K562 (cell line): ENCODE measurements around the gene GALNT12. TPM values are rescaled to one million over a fixed set of nuclear protein-coding genes. Genes with fewer than 3 reads are reported as not detected.

ENCODE experiments used
- ATAC-seq: fragments of 200-7000 bp; cut with Tn5 transposase; 3 replicates; pipeline ENCODE4 v1.9.1; 2020; ENCODE audit warnings: moderate library complexity
- BruUV-seq: library from RNA; stranded (reverse); fragments of 400-500 nt; replicated peaks from 2 replicates; lab custom pipeline; 2021; lab: Mats Ljungman, UMichigan
- CTCF ChIA-PET: fragments of 300-600 bp; formaldehyde crosslinking; extraction: SDS; loops from one replicate; lab custom pipeline; 2021; ENCODE audit warnings: low intra/inter-chr PET ratio; lab: Yijun Ruan, JAX
- POLR2A ChIA-PET: fragments of 300-600, 350-650 bp; sonication (Branson Sonifier 250); formaldehyde crosslinking; extraction: SDS; loops from one replicate; lab custom pipeline; 2021; ENCODE audit warnings: antibody characterized with exemption, inconsistent platforms; lab: Yijun Ruan, JAX
- DNase-seq, 4 experiments: peaks; one replicate each; pipeline versions ENCODE4 v3.0.0 to v3.0.0-alpha.2; 2011 to 2018; ENCODE audit warnings: low spot score in 3 of 4, mixed read lengths in 3 of 4; ENCODE audit errors: extremely low read depth in 1 of 4
- FAIRE-seq: peaks from 2 replicates; lab custom pipeline; 2011; peaks lifted over from hg19 to GRCh38; lab: Jason Lieb, UNC
- H2AFZ ChIP-seq: 2 replicates; pipeline ENCODE4 v1.6.0; 2011; ENCODE audit warnings: low read depth, low read length, control low read depth, inconsistent platforms
- H3K27ac ChIP-seq: fragments of 200-600 bp; 3 replicates; pipeline ENCODE4 v1.8.0; 2011; ENCODE audit warnings: low read depth, mild to moderate bottlenecking, control low read depth, inconsistent platforms, low read length, moderate library complexity, mixed read lengths; ENCODE audit errors: extremely low read depth
- H3K27me3 ChIP-seq, 2 experiments: fragments of 300-600 bp in 1 of 2; 2 replicates in 1 of 2; 3 replicates in 1 of 2; pipeline versions ENCODE4 v1.6.0 to v1.8.0; 2011; ENCODE audit warnings: inconsistent platforms in 2 of 2, low read length in 2 of 2, mild to moderate bottlenecking in 1 of 2, mixed read lengths in 1 of 2, moderate library complexity in 1 of 2; ENCODE audit not compliant: control insufficient read depth in 2 of 2, insufficient read depth in 2 of 2
- H3K36me3 ChIP-seq: fragments of 300-600 bp; 3 replicates; pipeline ENCODE4 v1.8.0; 2011; ENCODE audit warnings: mild to moderate bottlenecking, low read length, inconsistent platforms; ENCODE audit not compliant: control insufficient read depth, insufficient read depth
- H3K4me1 ChIP-seq, 2 experiments: fragments of 200-600 bp in 1 of 2; replicated peaks in 1 of 2; 2 replicates in 1 of 2; 3 replicates in 1 of 2; pipeline versions ENCODE4 v1.5.1 to v1.8.0; 2011; ENCODE audit warnings: inconsistent platforms in 2 of 2, low read length in 2 of 2, mild to moderate bottlenecking in 1 of 2, mixed read lengths in 1 of 2, moderate library complexity in 1 of 2; ENCODE audit not compliant: control insufficient read depth in 2 of 2, insufficient read depth in 2 of 2
- H3K4me2 ChIP-seq: 2 replicates; pipeline ENCODE4 v1.6.1; 2011; ENCODE audit warnings: low read length, control low read depth, inconsistent platforms, mixed read lengths; ENCODE audit not compliant: insufficient read depth
- H3K4me3 ChIP-seq: fragments of 200-600 bp; sonication (generic), shearing (Covaris generic); 2 replicates; pipeline ENCODE4 v1.5.1; 2016; ENCODE audit warnings: control low read depth, inconsistent platforms
- H3K79me2 ChIP-seq: fragments of 200-600 bp; 3 replicates; pipeline ENCODE4 v1.8.0; 2011; ENCODE audit warnings: low read length, inconsistent platforms; ENCODE audit not compliant: control insufficient read depth, insufficient read depth
- H3K9ac ChIP-seq, 2 experiments: 2 replicates each; pipeline versions ENCODE4 v1.6.0 to v1.6.1; 2011; ENCODE audit warnings: low read depth in 2 of 2, low read length in 2 of 2, control low read depth in 1 of 2, inconsistent platforms in 1 of 2, mild to moderate bottlenecking in 1 of 2, mixed read lengths in 1 of 2; ENCODE audit not compliant: insufficient read depth in 1 of 2
- H3K9me1 ChIP-seq: one replicate; pipeline ENCODE4 v1.6.0; 2011; ENCODE audit warnings: inconsistent platforms, mild to moderate bottlenecking, low read length, moderate library complexity; ENCODE audit not compliant: control insufficient read depth, insufficient read depth
- H3K9me3 ChIP-seq: replicated peaks from 2 replicates; pipeline ENCODE4 v1.5.1; 2011; ENCODE audit warnings: low read depth, low read length, inconsistent platforms; ENCODE audit not compliant: control insufficient read depth, insufficient read depth
- H4K20me1 ChIP-seq: replicated peaks from 2 replicates; pipeline ENCODE4 v1.6.1; 2011; ENCODE audit warnings: low read length, inconsistent platforms, mixed read lengths; ENCODE audit not compliant: control insufficient read depth, insufficient read depth
- ADNP ChIP-seq: fragments of 200-800 bp; sonication (Bioruptor generic); IDR thresholded peaks from 2 replicates; pipeline ENCODE4 v1.6.1; 2016; ENCODE audit warnings: missing genetic modification characterization, missing compliant biosample characterization
- C11orf30 ChIP-seq: fragments of 450-650 bp; IDR thresholded peaks from 2 replicates; pipeline ENCODE4 v1.6.1; 2016; ENCODE audit warnings: low read depth, mild to moderate bottlenecking
- MAZ ChIP-seq, 2 experiments: fragments of 450-650 bp in 1 of 2; sonication (generic) in 1 of 2; formaldehyde crosslinking; IDR thresholded peaks in 1 of 2; conservative IDR thresholded peaks in 1 of 2; 2 replicates each; pipeline versions ENCODE4 v1.4.0 to v1.5.0; 2020; ENCODE audit warnings: mild to moderate bottlenecking in 1 of 2, missing genetic modification reagents in 1 of 2
- NONO ChIP-seq, 2 experiments: fragments of 200-400 bp in 1 of 2; fragments of 450-650 bp in 1 of 2; formaldehyde crosslinking in 1 of 2; IDR thresholded peaks; 2 replicates each; pipeline ENCODE4 v1.6.1; 2017; ENCODE audit warnings: low read depth in 2 of 2, mild to moderate bottlenecking in 2 of 2, moderate library complexity in 2 of 2, low read length in 1 of 2
- TEAD4 ChIP-seq, 2 experiments: sonication (generic) in 1 of 2; formaldehyde crosslinking in 1 of 2; IDR thresholded peaks; 2 replicates each; pipeline versions ENCODE4 v1.6.1 to v1.8.0; 2012 to 2022; ENCODE audit warnings: borderline replicate concordance in 1 of 2, inconsistent platforms in 1 of 2, low read length in 1 of 2, mild to moderate bottlenecking in 1 of 2, missing genetic modification reagents in 1 of 2
- ZNF316 ChIP-seq: fragments of 450-650 bp; IDR thresholded peaks from 2 replicates; pipeline ENCODE4 v1.6.1; 2016
- ZNF592 ChIP-seq: fragments of 450-650 bp; IDR thresholded peaks from 2 replicates; pipeline ENCODE4 v1.6.1; 2017; ENCODE audit warnings: antibody characterized with exemption, mild to moderate bottlenecking
- WGBS: fragments of 100-300 bp; shearing (Covaris generic); methylation state at CpG from one replicate; pipeline ENCODE4 v1.1.6; 2016; ENCODE audit warnings: low coverage, mixed read lengths; ENCODE audit not compliant: insufficient coverage; ENCODE audit errors: missing lambda C conversion rate; 5-methylcytosine and 5-hydroxymethylcytosine counted together
- in situ Hi-C: fragments of 300-500 bp; cut with MboI; formaldehyde crosslinking; loops from 4 replicates; pipeline ENCODE4 v1.15.0; 2018; ENCODE audit warnings: inconsistent platforms, mixed read lengths
- intact Hi-C: fragments of 100-400 bp; cut with micrococcal nuclease; formaldehyde crosslinking; loops from 2 replicates; pipeline ENCODE4 v1.14.2; 2022
- polyA plus RNA-seq, 8 experiments: library from polyadenylated mRNA; depleted of rRNA in 4 of 8; stranded (reverse) in 5 of 8; unstranded in 3 of 8; fragments of >200 nt; fragmentation: Nextera tagmentation in 2 of 8; fragmentation: Illumina TruSeq in 1 of 8; extraction: Ambion mirVana in 2 of 8; extraction: Trizol in 1 of 8; gene quantifications; 2 replicates each; pipeline versions ENCODE4 v1.2.1 to v1.2.3, GENCODE V29; 2011 to 2014; ENCODE audit warnings: inconsistent platforms in 1 of 8, missing spikeins in 1 of 8
- total RNA-seq, 7 experiments: library from RNA; depleted of rRNA in 6 of 7; stranded (reverse); fragments of >200 nt in 6 of 7; fragmentation: Illumina TruSeq in 2 of 7; extraction: Trizol in 2 of 7; gene quantifications; 2 replicates each; pipeline versions ENCODE4 v1.2.1 to v1.2.3, GENCODE V29; 2011 to 2021; ENCODE audit warnings: low replicate concordance in 1 of 7

Gene GALNT12
- total and polyA plus RNA-seq, 9 of the 15 experiments (the other 6 are each of a cell fraction or from before 2014, with no cell fraction given) = 29.7 to 82.9 (median 44.2) TPM

GRCh38 chr9:98811051-98811650 lies 3.7 kb downstream of the GALNT12 start (continued):
- TF ChIP-seq ZNF592 = 0 out of 2 replicates have a peak, but pooled peaks have one; percentile 3

DNA sequence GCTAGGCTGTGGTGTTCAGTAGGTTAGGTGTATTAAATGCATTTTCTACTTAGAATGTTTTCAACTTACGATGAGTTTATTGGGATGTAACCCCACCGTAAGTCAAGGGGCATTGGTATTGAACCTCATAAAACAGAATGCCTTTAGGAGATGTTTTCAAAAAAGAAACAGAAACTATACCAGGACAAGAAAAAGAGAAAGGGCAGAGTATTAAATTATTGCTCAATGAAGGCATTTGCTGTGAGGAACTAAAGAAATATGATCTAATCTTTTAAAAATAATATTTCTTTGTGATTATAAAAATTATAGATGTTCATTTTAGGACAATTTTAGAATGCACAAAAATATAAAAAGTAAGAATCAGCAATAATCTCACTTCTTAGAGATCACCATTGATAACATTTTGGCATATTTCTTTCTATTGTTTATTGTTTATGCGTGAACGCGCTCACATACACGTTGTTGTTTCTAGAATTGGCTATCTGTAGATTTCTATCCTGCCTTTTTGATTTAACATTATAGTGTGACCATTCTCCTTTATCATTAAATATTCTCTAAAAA lies 8.0 kb downstream of the GALNT12 start:
- Histone ChIP-seq H2AFZ (no peak overlapping the region), H3K27ac (no peak overlapping the region), H4K20me1 (no peaks in the 10 kb centered on the region), H3K9ac (no peak overlapping the region), H3K9me1 (no peaks in the 10 kb centered on the region), H3K36me3 (peaks cover 32% of the 10 kb centered on the region; the same call in 2 of the 3 replicates), H3K4me3 (no peak overlapping the region), H3K4me2 (no peak overlapping the region), H3K9me3 (peaks cover 2% of the 10 kb centered on the region; the same call in 1 of the 2 replicates), H3K27me3 (no peaks in the 10 kb centered on the region), H3K4me1 (peaks cover 0 to 14% of the 10 kb centered on the region in 2 experiments; a peak in 4 of 5 replicates), H3K79me2 (peaks cover 23% of the 10 kb centered on the region)
- no TSS peak for BruUV-seq
- intact Hi-C loops = no loop called here
- TF ChIP-seq NONO (IDR thresholded peaks at IDR 0.05; ENCODE audit: low read depth in 2 of 2, low read length in 1 of 2) (no peak), ZNF316 (peak; percentile 71), MAZ (CRISPR knock-in tag; conservative IDR thresholded peaks at IDR 0.05 in 1 of 2, IDR thresholded peaks at IDR 0.05 in 1 of 2) (no peak), C11orf30 (peak; percentile 53; the same call in 1 of the 2 replicates), TEAD4 (IDR thresholded peaks at IDR 0.05; ENCODE audit: low read length) (no peak), TEAD4 (CRISPR knock-in tag; IDR thresholded peaks at IDR 0.05; ENCODE audit: borderline replicate concordance) (no peak), ADNP (no peak)
- FAIRE-seq (no peak), ATAC-seq (no peak), DNase-seq (no peak)
- in situ Hi-C loops = no loop called here
- 93% methylated on average over 6 of the region's 6 CpGs for WGBS
- CTCF ChIA-PET = interaction anchor here (0.7 kb wide), 1 partner anchor 148 kb away, joined by 8 read pairs; no protein-coding TSS in a partner anchor
- POLR2A ChIA-PET = no interaction called here
